Measurements from ENCODE around the gene ATP9A. TPM values are rescaled to one million over a fixed set of nuclear protein-coding genes. Genes with fewer than 3 reads are reported as not detected.

ATP9A gene
- polyA plus RNA-seq, 1 experiment: 35.3 TPM

DNA sequence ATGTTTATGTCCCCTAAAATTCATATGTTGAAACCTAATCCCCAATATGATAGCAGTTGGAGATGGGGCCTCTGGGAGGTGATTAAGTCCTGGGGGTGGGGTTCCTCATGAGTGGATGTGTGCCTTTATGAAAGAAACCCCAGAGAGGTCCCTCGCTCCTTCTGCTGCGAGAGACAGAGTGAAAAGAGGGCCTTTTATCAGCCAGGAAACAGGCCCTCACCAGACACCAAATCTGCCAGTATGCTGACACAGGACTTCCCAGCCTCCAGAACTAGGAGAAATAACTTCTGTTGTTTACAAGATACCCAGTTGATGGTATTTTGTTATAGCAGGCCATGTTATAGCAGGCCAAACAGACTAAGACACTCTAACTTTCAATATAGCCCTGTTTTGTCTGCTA, 124.8 kb downstream of the ATP9A start:
- ChIA-PET POLR2A (no interaction called here), CTCF (interaction anchor here (0.9 to 2.8 kb wide), 5 partner anchors 57 to 485 kb away, joined by 3 to 9 read pairs (median 3); no protein-coding TSS in a partner anchor)
- H3K27me3 ChIP-seq (ENCODE audit: control insufficient read depth, insufficient read depth, low read length): no peaks in the 10 kb centered on the region
- H3K9me3 ChIP-seq (ENCODE audit: control insufficient read depth, insufficient read depth, low read length): no peaks in the 10 kb centered on the region
- no peak overlapping the region for H3K4me3 ChIP-seq (ENCODE audit: low read depth, low read length)
- no peak for DNase-seq (ENCODE audit: low read depth, low spot score)
- H3K27ac ChIP-seq (ENCODE audit: low read depth, low read length): no peak overlapping the region
- TF ChIP-seq, protein P1, sequence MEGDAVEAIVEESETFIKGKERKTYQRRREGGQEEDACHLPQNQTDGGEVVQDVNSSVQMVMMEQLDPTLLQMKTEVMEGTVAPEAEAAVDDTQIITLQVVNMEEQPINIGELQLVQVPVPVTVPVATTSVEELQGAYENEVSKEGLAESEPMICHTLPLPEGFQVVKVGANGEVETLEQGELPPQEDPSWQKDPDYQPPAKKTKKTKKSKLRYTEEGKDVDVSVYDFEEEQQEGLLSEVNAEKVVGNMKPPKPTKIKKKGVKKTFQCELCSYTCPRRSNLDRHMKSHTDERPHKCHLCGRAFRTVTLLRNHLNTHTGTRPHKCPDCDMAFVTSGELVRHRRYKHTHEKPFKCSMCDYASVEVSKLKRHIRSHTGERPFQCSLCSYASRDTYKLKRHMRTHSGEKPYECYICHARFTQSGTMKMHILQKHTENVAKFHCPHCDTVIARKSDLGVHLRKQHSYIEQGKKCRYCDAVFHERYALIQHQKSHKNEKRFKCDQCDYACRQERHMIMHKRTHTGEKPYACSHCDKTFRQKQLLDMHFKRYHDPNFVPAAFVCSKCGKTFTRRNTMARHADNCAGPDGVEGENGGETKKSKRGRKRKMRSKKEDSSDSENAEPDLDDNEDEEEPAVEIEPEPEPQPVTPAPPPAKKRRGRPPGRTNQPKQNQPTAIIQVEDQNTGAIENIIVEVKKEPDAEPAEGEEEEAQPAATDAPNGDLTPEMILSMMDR (IDR thresholded peaks at IDR 0.05; ENCODE audit: low read depth, low read length): no peak

DNA sequence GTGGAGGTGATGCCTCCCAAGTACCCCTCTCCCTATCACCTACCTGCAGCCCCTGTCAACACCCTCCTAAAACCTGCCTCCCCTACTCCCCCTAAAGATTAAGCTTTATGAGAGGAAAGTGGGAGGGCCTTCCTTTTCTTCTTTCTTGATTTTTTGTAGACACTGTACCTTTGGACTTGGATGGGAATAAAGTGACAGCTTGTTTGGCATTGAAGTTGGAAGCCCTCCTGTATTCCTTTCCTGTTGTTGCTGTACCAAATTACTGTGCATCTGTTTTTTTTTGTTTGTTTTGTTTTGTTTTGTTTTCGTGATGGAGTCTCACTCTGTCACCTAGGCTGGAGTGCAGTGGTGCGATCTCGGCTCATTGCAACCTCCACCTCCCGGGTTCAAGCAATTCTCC, 126.3 kb downstream of the ATP9A start:
- ChIA-PET POLR2A (interaction anchor here (0.5 kb wide), 1 partner anchor 20 kb away, joined by 4 read pairs; no protein-coding TSS in a partner anchor), CTCF (interaction anchor here (0.6 to 1.4 kb wide), 3 partner anchors 53 to 441 kb away, joined by 3 to 8 read pairs (median 7); no protein-coding TSS in a partner anchor)
- DNase-seq (ENCODE audit: low read depth, low spot score): no peak
- Histone ChIP-seq H3K9me3 (ENCODE audit: control insufficient read depth, insufficient read depth, low read length) (no peaks in the 10 kb centered on the region), H3K27me3 (ENCODE audit: control insufficient read depth, insufficient read depth, low read length) (no peaks in the 10 kb centered on the region), H3K27ac (ENCODE audit: low read depth, low read length) (no peak overlapping the region), H3K4me3 (ENCODE audit: low read depth, low read length) (no peak overlapping the region)
- TF ChIP-seq, protein P1 (IDR thresholded peaks at IDR 0.05; ENCODE audit: low read depth, low read length): no peak

DNA sequence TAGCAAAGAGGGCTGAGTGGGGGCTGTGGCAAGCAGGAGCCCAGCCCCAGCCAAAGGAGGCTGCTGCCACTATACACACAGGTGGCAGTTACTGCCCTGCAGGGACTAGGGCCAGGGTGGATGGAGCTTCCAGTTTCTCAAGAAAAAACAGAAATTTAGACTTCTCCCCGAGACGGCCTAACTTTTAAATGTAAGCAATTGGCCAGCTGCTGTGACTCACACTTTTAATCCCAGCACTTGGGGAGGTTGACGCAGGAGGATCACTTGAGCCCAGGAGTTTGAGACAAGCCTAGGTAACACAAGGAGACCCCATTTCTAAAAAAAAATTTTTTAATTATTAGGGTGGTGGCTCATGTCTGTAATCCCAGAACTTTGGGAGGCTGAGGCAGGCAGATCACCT, 127.4 kb downstream of the ATP9A start:
- POLR2A ChIA-PET: no interaction called here

DNA sequence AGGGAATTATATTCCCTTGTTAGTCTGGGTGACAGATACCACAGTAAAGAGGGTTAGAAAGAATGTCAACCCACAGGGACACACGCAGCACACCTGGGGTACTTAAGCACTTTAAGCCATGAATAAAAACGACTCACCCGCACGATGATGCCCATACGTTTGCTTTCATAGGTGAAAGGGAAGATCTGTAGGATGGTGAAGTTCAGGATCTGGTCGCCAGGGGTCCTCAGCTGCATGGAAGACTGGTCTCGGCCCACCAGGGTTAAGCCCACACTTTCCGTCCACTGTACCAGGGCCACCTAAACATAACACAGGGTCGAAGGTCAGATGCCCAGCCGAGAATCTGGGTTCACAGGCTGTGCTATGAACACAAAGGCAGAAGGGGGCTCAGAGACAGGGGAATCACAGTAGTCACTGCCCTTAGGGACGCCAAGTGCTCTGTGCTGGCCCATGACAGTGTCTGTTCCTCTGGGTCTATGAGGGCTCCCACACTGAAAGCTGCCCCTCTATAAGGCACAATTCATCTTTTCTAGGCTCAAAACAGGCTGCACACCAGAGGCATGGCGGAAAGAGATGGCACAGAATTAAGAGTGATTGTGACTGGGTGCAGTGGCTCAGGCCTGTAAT, 128.9 kb downstream of the ATP9A start:
- no peak for DNase-seq (ENCODE audit: low read depth, low spot score)
- CTCF ChIA-PET: interaction anchor here (0.6 to 1.8 kb wide), 9 partner anchors 10 to 443 kb away, joined by 3 to 18 read pairs (median 3); no protein-coding TSS in a partner anchor
- TF ChIP-seq, protein P1 (IDR thresholded peaks at IDR 0.05; ENCODE audit: low read depth, low read length): peak; percentile 85
- H3K27me3 ChIP-seq (ENCODE audit: control insufficient read depth, insufficient read depth, low read length): no peaks in the 10 kb centered on the region
- no peak overlapping the region for H3K27ac ChIP-seq (ENCODE audit: low read depth, low read length)
- H3K4me3 ChIP-seq (ENCODE audit: low read depth, low read length): no peak overlapping the region
- no peaks in the 10 kb centered on the region for H3K9me3 ChIP-seq (ENCODE audit: control insufficient read depth, insufficient read depth, low read length)
- POLR2A ChIA-PET: no interaction called here

More for the DNA sequence above, 127.4 kb downstream of the ATP9A start:
- TF ChIP-seq, protein P1 (IDR thresholded peaks at IDR 0.05; ENCODE audit: low read depth, low read length): no peak
- no peak overlapping the region for H3K4me3 ChIP-seq (ENCODE audit: low read depth, low read length)
- peak overlapping the region; percentile 39 for H3K27ac ChIP-seq (ENCODE audit: low read depth, low read length)
- no peaks in the 10 kb centered on the region for H3K9me3 ChIP-seq (ENCODE audit: control insufficient read depth, insufficient read depth, low read length)
- DNase-seq (ENCODE audit: low read depth, low spot score): peak; percentile 58
- CTCF ChIA-PET: interaction anchor here (0.6 to 1.8 kb wide), 10 partner anchors 9 to 465 kb away, joined by 3 to 18 read pairs (median 4); no protein-coding TSS in a partner anchor
- no peaks in the 10 kb centered on the region for H3K27me3 ChIP-seq (ENCODE audit: control insufficient read depth, insufficient read depth, low read length)

DNA sequence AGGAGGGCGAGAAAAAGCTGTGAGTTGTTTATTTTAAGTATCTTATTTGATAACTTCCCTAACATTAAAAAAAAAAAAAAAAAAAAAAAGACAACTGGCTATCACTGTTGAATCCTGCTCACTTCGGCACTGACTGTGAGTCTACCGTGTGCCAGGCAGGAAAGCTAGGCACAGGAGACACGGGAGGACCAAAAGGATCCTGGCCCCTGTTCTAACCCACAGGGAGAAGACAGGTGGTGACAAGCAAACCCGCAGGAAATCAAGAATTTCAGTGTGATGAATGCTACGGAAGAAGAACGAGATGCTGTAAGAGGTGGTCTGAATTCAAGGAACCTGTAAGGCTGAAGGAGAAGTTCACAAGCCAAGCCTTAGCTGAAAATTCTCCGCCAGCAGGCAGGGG, 130.9 kb downstream of the ATP9A start:
- CTCF ChIA-PET: interaction anchor here (0.7 to 2.4 kb wide), 4 partner anchors 10 to 512 kb away, joined by 3 to 33 read pairs (median 6); no protein-coding TSS in a partner anchor
- H3K27ac ChIP-seq (ENCODE audit: low read depth, low read length): no peak overlapping the region
- H3K9me3 ChIP-seq (ENCODE audit: control insufficient read depth, insufficient read depth, low read length): no peaks in the 10 kb centered on the region
- no peak for DNase-seq (ENCODE audit: low read depth, low spot score)
- TF ChIP-seq, protein P1 (IDR thresholded peaks at IDR 0.05; ENCODE audit: low read depth, low read length): no peak
- no peak overlapping the region for H3K4me3 ChIP-seq (ENCODE audit: low read depth, low read length)
- H3K27me3 ChIP-seq (ENCODE audit: control insufficient read depth, insufficient read depth, low read length): no peaks in the 10 kb centered on the region
- POLR2A ChIA-PET: interaction anchor here (0.6 kb wide), 1 partner anchor 492 kb away, joined by 5 read pairs; no protein-coding TSS in a partner anchor

Data from AG04450 (cell line).